GM18505 (cell line): ENCODE results near the gene KCNMA1.

Source experiments
- ATAC-seq: cut with Tn5 transposase; IDR thresholded peaks from one replicate; pipeline ENCODE4 v1.9.1; 2021; ENCODE audit not compliant: unreplicated experiment
- POLR2A ChIP-seq: IDR thresholded peaks from 4 replicates; pipeline ENCODE4 v1.6.1; 2011; ENCODE audit warnings: borderline replicate concordance; ENCODE audit not compliant: insufficient read depth, insufficient read length; ENCODE audit errors: extremely low read depth

KCNMA1 gene

DNA sequence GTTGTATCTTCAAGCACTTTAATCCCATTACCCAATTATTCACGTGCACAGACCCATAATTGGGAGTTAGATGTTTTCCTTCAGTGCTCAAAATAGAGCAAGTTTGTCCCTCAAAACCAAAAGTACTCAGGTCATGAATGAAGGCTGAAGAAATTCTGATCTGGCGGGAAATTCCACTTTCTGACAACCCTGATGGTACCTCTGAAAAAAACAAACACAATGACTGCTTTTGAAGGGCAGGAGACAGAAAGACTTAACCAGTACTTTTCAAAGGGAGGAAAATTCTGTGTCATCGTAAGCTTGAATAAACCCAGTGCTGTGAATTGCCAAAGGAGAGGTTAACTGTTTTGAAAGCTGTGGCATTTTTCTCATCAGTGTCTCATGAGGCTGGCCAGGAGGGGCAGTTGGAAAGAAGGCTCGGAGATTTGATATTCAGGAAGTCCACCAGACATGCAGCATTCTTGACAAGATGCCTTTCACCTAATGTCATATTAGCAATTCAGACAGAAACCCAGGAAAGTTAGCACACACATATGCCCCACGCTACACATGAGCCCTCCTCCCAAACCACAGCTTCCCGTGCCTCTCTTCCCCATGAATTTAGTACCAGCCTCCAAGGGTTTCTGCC lies 347.0 kb downstream of the KCNMA1 start:
- no peak for ATAC-seq
- no peak for TF ChIP-seq POLR2A

DNA sequence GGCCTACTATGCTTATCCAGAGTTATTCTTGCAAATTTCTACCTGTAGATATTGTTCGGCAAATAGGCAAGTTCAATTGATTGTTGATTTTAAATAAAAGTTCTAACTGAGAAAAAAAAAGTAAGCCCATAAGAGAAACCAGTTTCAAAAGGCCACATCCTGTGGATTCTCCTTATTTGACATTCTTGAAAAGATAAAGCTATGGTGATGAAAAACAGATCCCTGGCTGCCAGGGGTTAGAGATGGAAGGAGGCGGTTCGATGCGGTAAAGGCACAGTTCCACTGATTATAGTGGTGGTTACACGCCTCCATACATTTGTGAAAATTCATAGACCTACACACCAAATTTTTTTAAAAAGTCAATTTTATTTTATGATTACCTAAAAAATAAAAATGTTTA lies 347.8 kb downstream of the KCNMA1 start:
- ATAC-seq = no peak
- no peak for TF ChIP-seq POLR2A

DNA sequence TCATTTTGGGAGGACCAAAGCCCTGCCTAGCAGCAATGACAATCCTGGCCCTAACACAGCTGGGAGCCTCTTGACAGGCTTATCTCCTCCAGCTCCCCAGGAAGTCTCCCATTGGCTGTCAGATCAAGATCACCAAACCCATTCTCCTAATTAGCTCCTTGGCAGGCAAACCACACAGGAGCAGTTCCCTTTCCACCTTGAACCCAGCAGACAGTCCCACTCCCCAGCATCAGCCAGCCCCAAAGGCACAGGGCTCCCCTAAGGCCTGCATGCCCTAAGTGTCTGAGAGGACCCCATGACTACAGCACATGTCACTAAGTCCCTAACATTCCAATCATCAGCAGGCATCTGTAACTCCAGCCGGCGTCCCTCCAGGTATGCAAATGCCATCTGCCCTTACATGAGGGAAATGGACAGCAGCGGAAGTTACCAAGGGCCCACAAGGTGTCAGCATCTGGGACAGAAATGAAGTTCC lies 348.5 kb downstream of the KCNMA1 start:
- no peak for ATAC-seq
- TF ChIP-seq POLR2A = no peak

DNA sequence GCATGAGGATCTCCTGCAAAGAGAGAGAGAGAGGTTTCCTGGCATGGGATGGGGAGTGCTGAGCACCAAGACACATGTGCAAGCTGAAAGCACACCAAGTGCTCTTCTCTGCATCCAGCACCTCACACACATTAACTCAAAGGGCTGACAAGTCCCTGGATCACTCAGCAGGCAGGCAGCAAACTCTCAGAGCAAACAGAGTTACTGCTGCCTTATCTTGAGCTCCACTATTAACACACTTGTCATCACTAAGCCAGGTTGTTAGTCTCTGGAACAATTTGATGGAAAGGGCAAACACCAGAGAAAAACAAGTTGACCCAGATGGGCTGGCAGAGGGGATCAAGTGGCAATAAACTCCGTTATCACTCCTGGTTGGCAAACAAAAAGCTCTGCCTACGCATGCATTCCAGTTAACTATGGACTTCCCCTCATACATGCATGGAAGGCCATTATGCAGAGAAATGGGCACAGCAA lies 349.9 kb downstream of the KCNMA1 start:
- ATAC-seq = no peak
- no peak for TF ChIP-seq POLR2A

DNA sequence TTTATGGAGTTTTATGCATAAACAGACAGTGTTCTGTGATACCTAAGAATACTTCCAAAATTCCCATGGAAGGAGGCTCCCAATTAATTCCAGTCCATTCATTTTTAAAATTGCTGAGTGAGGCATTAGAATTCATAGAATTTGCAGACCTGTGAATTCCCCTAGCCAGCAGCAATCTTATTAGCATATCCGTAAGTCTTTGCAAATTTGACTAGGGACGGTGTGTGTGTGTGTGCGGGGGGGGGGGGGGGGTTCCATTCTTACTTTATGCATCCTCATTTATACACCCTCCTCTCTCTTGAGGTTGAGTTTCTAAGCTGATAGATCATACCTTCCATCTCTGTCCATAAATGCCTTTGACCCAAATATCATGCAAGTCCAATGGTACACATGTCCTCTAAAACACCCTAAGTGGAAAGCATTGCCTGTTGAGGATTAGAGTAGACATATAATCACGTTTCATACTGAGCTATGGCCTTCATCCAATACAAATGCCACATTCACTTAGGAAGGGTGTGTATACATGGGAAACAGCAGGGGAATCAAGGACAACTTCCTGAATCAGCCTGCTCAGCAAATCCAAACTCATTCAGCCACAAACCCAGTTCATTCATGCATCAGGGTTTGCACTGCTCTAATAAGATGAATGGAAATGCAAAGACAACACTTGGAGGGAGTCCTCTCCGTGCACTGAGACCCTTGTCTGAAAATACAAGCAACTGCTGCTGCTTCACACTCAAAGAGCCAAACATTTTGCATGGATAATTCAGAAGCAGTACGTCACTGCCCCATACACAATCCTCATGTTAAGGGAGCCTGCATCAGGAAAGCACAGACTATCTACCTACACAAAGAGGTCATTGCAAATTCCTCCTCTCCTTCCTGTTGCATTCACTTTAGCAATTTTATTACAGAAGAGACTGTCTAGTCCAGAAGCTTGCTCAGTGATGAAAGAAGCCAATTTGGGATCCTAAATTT lies 350.8 kb downstream of the KCNMA1 start:
- no peak for ATAC-seq
- TF ChIP-seq POLR2A = no peak

DNA sequence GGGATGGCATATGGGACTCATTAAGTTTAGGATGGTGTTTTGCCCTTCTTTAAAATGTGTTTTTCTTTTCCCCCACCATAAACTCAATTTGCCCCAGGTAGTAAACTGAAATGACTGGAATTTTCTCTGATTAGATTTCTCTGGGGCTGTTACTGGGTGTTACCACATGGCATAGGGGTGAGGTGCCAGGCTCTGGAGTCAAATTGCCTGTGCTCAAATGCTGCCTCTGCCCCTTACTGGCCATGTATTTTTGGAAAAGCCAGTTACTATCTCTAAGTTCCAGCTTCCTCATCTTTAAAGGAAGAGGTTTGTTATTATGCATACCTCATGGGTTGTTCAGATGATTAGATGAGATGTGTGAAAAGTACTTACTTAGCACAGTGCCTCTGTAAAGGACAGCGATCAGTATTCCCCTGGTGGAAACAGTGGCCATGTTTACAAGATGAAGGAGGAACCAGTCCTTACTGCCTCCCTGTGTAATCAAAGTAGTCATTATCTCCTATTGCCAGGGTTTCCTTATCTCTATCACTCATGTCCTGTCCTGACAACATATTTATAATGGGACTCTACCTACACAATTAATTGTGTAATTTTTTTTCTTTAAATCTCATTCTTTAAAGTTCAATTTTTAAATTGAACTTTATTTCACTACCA lies 352.0 kb downstream of the KCNMA1 start:
- no peak for ATAC-seq
- no peak for TF ChIP-seq POLR2A

DNA sequence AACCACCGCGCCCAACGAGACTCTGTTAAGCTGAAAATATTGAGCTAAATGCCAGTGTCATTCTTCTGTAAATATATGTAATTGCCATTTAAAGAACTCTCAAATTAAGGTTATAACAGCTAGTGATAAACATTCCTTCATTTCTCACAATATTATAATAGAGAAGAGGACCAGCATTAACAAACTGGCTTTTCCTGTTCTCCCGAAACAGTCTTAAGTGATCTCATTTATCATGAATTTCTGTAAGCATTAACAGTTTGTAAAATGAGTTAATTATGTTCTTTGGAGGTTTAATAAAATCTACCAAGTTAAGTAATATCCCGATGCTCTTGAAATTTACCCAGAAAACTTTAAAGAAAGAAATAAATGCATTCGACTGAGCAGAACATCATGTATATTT lies 352.8 kb downstream of the KCNMA1 start:
- no peak for ATAC-seq

DNA sequence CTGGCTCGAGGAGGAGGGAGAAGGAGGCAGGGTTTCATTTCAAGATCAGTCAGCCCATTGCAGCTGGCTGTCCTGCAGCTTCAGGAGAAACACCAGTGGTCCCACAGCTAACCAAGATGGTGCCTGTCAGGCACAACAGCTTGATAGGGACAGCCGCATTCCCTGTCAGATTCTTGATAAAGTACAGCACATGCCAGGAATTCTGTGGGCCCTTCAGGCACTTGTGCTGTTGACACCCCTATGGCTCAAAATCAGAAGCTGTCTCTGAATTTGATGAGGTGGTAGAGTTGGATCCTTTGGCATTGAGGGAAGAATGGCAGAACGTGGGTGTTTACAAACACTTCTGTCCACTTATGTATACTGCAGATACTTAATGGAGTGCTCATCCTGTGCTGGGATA lies 354.3 kb downstream of the KCNMA1 start:
- TF ChIP-seq POLR2A = no peak
- ATAC-seq = no peak

More for the DNA sequence above, 352.8 kb downstream of the KCNMA1 start:
- TF ChIP-seq POLR2A = no peak

DNA sequence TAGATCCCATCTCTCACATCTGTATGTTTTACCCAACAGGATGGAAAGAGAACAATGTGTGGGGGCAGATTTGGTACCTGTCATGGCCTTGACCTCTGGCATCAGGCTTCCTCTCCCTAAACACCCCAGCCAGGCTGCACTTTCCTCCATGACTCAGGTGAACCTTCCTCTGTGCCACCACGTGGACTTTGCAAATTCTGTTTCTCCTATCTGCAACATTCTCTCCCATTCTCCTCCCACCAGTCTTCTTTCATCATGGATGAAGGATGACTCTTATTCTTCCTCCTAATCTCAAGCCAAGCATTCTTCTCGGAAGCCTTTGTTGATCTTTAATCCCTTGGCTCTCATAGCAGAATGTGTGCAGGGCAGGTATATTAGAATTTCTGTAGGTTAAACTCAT lies 355.4 kb downstream of the KCNMA1 start:
- ATAC-seq = no peak
- TF ChIP-seq POLR2A = no peak

DNA sequence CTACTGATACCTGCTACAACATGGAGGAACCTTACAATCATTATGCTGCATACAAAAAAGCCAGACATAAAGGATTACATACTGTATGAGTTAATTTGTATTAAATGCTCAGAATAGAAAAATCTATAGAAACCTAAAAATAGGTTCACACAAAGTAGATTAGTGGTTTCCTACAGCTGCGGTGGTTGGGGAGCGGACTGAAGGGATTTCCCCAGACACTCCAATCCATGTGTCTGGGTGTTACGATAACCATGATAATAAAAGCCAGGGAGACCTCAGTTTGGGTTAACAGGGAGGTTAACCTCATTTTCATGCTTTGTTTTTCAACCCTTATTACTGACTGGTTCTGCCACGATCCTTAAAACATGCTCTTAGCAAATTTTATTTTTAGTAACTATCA lies 355.9 kb downstream of the KCNMA1 start:
- ATAC-seq = no peak
- no peak for TF ChIP-seq POLR2A

DNA sequence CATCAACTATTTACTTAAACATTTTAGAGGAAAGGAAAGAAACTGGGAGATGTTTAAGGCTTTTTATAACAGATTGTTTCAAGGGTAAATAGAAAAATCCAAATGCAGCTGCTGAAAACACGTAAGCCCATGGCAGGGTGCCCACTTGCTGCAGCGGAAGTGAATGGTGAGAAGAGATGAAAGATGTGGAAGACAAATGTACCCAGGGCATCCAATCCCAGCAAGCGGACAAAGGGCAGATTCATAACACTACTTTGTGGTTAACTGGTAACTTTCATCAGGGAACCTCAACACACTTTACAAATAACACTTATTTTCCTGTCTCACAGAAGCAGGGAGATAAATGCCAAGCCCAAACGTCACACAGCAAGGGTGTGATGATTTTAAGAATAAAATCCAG lies 358.4 kb downstream of the KCNMA1 start:
- ATAC-seq = no peak
- no peak for TF ChIP-seq POLR2A

DNA sequence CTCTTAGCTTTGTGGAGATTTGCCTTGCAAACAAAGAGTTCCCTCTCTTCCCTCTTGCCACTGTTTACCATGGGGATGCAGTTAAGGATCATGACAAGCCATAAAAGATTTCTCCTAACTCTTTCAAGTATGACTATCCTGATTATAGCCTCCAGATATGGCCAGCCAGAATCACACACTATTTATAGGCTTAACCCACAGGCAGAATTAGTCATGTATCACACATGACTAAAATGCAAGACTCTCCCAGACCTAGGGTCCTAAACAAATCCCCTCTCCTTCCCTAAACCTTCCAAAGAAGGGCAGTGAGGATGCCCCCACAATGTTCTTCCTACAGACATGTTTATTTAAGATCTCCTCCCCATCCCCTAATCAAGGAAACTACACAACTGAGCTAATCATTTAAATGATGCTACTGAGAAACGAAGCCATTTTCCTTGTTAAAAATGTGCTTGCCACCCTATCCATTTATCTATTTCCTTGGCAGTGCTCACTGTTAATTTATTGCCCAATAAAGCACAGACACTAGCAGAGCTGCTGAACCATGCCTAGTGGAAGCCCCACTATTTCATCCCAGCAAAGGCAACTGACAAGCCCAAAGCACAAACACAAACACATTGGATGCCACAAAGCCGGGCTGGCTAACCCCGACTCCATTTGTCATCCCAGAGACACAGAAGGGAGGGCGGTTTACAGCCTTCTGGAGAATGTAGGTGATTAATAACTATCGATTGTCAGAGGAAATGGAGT lies 363.4 kb downstream of the KCNMA1 start:
- ATAC-seq = no peak
- no peak for TF ChIP-seq POLR2A

DNA sequence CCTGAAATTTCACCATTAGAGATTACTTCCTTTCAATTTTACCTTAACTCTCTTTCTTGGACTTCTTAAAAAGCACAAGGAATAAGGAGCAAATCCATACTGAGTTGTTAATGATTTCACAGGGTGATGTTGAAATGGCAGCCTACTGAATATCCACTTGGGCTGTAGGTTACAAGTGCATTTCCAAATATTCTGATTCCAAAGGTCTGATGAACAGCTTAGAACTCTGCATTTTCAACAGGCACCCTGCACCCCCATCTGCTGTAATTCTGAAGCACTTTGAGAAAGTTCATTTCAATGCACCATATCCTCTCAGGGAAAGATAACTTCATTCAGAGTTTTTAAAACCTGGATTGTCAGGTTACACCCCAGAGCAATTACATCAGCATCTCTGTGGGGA lies 368.4 kb downstream of the KCNMA1 start:
- no peak for ATAC-seq
- no peak for TF ChIP-seq POLR2A
